GM18873 (cell line): ENCODE results near the gene MEPCE.

Source experiments
- ATAC-seq: cut with Tn5 transposase; IDR thresholded peaks from one replicate; pipeline ENCODE4 v1.9.1; 2021; ENCODE audit warnings: mild to moderate bottlenecking, moderate library complexity, moderate number of reproducible peaks; ENCODE audit not compliant: unreplicated experiment, low FRiP score

Gene MEPCE

DNA sequence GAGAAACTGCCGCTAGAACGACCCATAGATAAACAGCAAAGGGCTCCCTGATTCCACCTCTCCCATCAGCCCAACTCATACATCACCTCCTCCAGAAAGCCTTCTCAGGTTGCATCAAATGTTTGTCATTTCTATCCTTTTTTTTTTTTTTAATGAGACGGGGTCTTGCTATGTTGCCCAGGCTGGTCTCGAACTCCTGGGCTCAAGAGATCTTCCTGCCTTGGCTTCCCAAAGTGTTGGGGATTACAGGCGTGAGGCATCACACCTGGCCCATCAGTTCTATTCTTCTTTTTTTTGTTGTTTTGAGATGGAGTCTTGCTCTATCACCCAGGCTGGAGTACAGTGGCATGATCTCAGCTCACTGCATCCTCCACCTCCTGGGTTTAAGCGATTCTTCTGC, 27.4 kb downstream of the MEPCE start:
- no peak for ATAC-seq

DNA sequence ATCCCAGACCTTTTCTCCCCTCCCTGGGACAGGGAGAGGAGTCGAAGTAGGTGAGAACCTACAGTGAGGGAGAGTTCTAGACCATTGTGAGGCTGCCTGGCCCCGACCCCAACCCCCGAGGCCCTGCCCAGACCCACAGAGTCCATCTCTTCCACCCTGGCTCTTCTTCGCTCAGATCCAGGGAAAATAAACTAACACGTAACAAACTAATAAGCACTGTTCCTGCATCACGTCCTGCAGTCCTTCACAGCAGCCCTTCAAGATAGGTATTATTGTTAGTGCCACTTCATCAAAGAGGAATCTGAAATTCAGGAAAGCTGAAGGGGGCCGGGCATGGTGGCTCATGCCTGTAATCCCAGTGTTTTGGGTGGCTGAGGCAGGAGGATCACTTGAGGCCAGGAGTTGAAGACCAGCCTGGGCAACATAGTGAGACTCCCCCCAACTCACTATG, 34.6 kb downstream of the MEPCE start, which contains the start of gene SPACDR:
TSS of gene SPACDR (minus strand) at position 51 of the 451 bp plus-strand sequence. CDS start 235 bp downstream, outside the sequence.
- ATAC-seq = no peak

DNA sequence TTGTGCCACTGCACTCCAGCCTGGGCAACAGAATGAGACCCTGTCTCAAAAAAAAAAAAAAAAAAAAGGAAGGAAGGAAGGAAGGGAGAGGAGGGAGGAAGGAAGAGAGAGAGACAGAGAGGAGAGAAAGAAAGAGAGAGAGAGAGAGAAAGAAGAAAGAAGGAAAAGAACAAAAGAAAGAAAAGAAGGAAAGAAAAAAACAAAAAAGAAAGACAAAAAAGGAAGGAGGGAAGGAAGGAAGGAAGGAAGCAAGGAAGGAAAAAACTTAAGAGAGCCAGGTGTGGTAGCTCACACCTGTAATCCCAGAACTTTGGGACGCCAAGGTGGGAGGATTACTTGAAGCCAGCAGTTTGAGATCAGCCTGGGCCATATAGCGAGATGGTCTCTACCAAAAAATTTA, 35.2 kb downstream of the MEPCE start:
- ATAC-seq = no peak

DNA sequence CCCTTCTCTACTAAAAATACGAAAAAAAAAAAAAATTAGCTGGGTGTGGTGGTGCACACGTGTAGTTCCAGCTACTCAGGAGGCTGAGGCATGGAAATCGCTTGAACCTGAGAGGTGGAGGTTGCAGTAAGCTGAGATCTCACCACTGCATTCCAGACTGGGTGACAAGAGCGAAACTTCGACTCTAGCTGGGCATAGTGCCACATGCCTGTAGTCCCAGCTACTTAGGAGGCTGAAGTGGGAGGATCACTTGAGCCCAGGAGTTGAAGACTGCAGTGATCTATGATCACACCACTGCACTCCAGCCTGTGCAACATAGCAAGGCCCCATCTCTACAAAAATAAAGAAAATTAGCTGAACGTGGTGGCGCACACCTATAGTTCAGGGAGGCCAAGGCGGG, 35.7 kb downstream of the MEPCE start:
- ATAC-seq = no peak

DNA sequence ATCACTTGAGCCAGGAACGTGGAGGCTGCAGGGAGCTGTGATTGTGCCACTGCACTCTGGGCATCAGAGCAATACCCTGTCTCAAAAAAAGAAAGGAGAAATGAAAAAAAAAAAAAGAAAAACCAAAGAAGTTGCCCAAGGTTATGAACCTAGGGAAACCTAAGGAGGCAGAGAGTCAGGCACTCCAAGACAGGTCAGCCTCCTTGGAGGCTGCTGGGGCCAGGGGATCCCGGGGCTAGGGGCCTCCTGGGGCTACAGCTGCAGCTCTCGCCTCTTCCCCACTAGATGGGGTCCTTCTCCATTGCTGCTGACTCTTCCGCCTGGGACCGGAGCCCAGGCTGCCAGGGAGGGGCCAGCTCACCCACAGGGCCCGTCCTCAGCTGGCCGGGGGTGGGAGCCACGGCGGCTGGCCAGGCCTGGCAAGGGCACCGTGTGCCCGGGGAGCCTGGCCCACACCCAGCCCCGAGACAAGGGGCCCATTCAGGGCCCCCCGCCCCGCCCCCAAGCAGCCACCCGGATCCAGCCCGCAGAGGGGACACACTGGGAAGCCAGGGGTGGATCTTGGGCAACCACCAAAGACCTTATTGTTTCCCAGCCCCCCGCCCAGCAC, 36.2 kb downstream of the MEPCE start:
- no peak for ATAC-seq

DNA sequence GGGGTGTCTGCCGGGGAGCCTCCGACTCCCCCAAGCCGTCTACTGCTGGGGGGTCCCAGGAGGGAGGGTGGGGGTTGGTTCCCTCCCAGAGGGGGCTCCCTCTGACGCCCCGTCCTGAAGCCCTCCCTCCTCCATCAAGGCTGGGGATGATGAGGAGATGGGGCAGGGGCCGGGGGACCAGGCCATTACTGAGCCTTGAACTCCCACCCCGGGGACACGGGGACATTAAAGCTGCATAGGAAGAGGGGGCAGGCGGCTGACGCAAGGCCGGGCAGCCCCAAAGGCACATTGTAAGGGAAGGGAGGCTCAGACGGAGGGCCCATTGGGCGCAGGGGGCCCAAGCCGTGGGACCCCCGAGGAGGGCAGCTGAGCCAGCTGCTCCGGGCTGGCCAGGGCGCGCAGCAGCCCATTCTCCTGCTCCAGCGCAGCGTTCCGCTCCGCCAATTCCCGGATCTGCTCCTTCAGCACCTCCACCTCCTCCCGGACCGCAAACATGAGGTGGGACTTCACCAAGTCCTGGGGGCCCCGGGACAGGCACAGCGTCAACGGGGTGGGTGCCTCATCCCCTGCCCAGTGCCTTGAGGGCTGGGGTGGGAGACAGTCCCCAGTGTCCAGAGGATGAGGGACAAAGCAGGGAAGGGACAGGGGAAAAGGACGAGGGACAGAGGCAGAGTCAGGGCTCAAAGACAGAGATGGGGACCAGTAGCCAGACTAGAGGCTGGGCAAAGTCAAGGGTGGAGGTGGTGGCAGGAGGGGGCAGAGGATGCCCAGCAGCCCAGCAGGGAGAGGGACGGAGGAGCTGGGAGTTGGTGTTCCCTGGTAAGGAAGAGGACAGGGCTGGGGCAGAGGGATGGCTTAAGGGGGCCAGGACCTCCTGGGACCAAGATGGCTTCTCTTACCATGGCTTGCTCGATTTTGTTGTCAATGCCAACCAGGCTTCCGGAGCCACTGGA, 37.3 kb downstream of the MEPCE start:
- no peak for ATAC-seq

DNA sequence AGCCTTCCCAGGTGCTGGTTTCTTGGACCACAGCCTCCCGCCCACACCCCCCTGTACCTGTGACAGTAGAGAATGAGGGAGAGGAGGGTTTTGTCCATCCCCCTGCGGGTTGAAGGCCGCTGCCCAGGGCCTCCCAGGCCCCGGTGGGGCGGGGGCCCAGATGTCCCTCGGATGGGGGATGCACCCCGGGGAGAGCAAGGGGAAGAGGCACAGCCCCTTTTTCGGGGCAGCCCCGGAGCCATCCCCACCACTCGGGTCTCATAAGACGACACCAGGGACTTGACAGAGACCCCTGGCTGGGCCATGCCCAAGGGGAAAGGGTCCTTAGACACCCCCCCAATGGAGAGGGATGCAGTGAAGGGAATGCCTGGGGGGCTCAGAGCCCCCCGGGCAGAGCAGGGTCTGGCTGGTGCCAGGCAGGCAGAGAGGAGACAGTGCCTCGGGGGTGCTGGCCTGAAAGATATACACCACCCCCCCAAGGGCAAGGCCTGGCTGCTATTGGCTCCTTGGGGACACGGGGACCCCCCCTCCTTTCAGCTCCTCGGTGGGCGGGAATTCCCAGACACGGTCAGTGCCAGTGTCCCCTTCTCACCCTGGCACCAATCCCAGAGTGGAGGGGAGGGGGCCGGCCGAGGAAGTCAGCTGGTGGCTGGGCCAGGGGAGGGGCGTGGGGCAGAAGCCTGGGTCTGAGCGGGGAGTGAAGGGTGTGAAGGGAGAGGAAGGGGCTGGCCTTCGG, 38.2 kb downstream of the MEPCE start:
- no peak for ATAC-seq

DNA sequence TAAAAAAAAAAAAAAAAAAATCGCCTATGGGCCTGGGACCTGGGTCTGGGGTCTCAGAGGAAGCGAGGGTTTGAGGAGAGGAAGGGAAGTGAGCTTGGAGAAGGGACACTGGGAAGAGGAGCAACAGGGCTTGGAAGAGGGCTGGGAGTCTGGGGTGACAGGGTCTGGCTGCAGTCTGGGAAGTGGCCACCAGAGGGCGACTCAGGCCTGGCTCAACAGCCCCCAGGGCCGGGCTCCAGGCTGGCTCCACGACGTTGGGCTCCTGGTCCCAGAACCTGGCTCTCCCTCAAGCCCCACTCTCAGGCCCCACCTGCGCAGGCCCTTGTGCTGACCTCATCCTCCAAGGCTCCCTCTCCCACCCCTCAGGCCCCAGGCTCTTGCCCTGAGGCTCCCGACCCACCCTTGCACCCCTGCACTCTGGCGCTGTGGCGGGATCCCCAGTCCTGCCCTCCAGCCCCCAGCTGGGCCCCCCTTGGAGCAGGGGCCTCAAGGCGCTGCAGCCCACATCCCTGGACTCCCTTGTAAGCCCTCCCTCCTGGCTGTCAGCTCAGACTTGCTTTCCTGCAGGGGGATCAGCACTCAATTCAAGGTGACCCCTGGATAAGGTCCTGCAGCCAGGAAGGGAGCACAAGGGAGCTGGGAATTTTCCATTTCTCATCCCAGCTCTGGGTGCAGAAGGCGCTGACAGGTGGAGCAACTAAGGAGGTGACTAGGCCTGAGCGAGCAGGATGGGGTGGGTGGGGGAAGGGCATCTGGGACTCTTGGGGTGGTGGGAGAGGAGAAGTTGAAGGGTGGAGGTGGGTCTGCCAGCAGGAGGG, 39.8 kb downstream of the MEPCE start:
- ATAC-seq = no peak

DNA sequence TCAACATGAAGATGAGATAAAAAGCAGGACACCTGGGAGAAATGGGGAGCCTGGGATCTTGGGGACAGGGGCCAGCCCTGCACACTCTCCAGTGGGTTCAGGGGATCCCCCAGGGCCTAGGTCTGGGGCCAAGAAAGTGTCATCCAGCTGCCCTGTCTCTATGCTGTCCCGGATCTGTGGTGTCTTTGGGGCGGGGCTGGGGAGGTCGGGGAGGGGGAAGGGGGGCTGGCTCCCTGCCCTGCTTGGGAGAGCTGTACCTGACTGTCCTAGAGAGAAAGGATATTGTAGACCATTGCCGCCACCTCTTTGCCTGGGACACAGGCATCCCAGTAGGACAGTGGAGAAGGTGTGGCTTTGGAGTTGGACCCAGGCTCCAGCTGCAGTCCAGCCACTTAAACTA, 41.4 kb downstream of the MEPCE start:
- no peak for ATAC-seq

DNA sequence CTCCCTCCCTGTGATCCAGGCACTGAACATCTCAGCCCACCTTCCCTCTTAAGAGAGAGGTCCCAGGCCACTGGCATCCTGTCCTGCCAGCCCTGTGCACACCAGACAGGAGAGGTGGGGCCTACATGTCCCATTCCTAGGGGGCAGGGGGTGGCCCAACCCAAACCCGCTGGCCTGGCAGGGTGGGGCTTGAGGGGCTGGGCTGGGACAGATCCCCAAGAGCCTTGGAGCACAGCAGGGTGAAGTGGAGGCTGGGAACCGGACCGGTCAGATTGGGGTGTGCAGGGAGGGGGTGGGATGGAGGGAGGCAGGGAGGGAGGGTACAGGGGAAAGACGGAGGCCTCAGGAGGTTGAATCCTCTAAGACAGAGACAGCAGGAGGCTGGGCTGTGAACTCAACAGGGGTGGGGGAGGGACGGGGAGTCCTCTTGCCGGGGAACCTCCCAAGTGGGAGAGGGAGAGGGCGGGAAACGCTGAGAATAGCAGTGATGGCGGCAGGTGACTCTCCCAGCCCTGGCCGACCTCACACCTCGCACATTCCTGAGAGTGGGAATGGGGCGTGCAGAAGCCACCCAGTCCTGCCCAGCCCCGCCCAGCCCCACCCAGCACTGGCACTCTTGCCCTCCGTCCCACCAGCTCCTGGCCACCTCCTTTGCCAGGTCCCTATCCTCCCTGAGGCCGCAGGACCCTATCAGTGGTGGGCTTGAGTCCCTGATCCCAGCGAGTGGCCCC, 42.7 kb downstream of the MEPCE start:
- ATAC-seq = no peak

DNA sequence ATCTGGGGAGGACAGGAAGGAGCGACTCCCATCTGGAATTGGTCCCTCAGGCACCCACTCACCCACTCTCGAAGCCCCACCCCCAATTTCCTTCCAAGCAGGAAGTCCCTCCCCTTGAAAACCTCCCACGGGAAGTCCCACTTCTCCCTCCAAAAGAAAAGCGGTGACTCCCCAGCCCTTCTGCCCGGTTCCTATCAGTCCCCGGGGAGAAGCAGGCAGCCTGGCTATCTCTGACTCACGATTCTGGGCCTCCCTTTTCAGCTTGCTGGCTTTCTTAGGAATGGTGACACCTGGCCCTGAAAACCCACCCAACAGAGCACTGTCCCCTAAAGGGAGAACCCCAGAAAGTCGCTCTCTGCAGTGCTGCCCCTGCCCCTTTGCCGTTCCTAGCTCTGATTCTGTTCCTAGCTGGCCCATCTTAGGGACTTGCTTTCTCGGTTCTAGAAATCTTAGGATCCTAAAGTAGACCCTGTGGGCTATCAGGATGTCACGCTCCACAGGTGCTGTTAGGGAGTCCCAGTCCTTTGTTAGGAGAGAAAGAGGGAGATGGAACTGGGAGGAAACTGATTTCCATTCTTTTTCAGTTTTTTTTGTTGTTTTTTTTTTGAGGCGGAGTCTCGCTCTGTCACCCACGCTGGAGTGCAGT, 43.3 kb downstream of the MEPCE start:
- ATAC-seq = no peak

DNA sequence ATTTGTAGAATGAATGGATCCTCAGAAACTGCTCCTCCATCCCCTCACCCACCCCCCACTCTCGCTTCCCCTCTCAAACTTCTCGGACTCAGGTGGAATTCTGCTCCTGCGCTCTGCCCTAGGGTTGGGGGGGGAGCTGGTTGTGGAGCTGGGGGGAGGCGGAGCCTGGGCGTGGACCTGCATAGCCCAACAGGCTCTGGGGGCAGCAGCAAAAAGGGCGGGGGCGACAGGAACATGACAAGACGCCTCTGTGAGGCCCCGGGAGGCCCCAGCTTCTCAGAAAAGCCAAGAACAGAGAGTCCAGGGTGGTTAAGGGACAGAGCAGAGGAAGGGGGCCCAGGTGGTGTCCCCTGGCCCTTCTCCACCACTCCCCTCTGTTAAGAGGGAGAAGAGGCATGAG, 45.9 kb downstream of the MEPCE start:
- ATAC-seq = no peak

DNA sequence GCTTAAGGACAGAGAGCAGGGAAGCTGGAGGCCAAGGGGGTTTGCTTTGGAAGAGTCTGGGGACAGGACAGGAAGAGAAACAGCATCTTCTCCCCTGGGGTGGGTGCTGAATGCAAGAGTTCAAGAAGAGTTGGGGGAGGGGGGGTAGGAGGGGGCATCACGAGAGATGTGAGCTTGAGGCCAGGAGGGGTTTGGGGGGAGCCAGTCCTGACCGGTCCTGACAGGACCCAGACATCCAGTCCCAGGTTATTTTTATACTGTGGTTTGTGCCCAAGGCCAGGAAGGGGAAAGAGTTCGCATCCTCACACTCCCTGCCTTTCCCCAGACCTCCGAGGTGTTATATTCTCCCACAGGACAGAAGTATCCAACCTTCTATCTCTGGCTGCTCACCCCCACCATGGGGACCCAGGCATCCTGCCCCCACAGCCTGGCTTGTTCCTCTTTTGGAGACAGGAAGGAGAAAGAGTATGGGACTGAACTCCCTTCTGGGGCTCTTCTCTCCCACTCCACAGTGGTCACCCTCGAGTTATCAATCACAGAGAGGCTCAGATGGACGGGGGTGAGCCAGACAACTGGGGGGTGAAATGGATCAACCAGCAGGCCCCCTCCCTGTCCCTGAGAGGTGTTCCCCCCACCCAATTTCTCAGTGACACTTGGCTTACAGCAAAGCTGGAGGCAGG, 46.6 kb downstream of the MEPCE start:
- no peak for ATAC-seq

DNA sequence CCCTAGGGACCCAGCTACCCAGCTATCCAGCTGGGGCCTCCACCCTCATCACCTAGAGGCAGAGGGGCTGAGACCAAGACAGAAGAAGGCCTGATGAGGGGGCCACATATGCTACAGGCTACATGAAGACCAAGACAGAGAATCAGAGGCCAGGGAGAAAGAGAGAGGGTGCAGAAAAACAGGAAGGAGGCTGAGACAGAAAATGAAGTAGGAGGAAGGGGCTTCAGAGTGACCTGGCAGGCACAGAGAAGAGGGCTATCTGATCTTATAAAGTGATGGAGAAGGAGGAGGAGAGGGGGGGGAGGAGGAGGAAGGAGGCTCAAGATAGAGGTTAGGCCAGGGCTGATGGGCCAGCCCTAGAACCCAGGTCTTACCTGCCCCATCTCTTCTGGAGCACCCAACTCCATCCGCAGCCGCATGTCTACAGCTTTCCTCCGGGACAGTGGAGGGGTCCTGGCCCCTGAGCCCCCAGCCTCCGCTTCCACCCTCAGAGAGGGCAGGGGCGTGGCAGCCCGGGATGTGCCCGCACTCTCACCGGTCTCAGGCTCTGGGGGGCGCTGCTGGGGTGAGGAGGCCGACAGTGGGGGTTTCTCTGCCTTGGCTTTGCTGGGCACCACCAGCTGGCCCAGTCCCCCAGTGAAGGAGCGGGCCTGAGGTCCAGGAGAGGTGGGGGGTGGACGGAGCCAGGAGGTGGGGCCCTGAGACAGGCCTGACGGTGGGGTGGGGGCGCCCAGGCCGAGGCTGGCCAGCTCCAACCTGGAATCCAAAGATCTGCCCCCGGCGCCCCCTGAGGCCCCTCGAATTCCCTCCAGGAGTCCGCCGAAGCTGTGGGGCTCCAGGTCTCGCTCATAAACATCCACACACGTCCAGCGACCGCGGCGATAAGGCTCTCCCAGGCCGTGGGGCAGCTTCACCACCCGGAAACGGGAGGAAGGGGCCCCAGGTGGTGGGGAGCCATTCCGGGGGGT, 47.6 kb downstream of the MEPCE start:
- ATAC-seq = no peak

DNA sequence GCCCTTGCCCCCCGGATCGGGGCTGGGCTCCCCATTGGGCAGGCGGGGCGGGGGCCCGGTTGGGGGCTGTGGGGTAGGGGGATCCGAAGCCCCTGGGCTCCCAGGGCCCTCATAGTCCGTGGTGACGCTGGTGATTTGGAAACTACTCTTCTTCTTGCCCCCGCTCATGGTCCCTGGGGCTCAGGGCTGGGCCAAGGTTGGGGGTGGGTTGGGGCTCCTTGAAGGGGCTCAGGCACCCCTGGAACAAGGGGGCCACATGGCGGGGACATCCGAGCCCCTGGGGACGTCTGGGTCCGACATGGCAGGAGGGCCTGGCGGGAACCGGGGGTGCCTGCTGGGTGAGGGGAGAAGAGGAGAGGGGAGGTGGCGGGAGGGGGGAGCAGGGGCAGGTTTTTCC, 48.2 kb downstream of the MEPCE start:
- no peak for ATAC-seq

DNA sequence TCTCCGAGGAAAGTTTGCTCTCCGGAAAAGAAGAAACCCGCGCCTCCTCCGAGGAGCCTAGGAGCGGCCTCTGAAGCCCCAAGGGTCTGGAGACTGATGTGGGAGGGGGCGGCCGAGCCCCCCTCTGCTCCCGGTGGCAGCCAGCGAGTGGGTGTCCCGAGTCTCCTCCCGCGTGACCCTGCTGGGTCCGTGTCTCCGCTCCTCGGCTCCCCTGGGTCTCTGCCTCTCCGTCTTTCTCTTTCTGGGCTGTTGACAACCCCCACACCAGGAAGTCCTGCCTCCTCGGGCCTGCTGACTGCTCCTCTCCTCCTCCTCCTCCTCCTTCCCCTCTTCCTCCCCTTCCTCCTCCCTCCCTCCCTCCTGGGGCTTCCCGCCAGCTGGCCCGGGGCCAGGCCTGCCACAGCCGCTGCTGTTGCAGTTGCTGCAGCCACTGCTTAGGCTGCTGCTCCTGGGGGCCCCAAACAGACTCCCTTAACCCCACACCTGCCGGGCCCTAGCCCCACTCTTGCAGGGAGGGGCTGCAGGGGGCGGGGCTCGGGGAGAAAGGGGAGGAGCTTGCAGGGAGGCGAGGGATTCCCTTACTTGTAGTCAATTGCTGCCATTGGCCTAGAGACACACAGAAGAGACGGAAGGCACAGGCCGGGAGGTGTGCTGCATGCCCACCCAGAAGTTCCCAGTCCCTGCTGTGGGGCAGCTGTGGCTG, 49.5 kb downstream of the MEPCE start, which contains the start of gene TSC22D4:
TSS of gene TSC22D4 (minus strand) at position 257 of the 703 bp plus-strand sequence. CDS start 1,176 bp downstream, outside the sequence.
- peak; percentile 38 for ATAC-seq

DNA sequence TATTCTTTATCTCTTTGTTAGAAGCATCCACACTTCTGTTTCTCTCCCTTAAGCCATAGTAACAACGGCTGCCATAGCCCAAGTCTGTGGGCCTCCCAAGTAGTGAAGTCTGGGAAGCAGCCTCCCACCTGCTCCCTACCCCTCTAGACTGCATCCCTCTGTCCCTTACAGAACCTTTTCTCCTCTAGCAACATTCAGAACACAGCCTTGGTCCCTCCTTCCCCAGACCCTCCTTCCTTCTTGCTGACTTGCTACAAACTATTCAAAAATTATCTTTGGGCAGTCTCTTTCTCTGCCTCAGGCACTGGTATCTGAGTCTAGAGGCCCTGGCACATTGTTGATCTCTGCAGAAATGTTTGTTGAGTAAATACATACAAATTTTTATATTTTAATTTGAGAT, 51.8 kb downstream of the MEPCE start:
- ATAC-seq = no peak
